ENCODE measurements around the gene SOX13. TPM values are rescaled to one million over a fixed set of nuclear protein-coding genes. Genes with fewer than 3 reads are reported as not detected.

SOX13 gene
- total RNA-seq, 1 donor from 2014 or later, result 0.78 TPM

DNA sequence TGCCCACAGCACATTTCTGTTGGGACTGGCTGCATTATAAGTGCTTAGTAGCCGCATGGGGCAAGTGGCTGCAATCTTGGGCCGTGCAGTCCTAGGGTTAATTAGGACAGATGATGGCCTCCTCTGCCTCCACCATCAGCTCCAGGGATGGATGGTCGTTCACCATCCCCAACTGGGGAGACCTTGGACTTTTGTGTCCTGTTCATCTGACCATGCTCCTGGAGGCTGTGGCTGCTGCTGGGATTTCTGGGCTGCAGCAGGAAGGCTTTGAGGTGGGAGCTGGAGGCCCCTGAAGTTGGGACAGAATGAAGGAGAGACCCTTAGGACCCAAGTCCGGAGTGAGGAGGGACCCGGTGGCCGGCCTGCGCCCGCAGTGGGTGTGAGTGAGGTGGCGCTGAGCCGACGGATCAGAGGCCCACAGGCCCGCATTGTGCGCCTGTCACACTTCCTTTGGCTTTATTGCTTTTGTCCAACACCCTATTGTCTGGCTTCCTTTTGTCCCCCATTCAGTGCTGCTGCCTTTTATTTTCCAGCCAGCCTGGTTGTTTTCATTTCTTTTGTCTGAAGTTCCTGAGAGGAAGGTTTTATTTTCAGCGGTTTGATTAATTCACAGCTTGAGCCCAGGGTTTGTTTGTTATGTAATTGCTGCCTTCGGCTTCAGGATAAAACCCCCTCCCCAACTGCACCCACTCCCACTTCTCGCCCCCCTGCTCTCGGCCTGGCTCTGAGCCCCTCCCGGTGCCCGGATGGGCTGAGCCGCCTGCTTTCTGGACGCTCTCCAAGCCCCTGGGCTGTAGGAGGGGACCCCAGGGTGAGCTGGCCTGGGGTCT lies 35.6 kb downstream of the SOX13 start:
- DNase-seq, result no peak

DNA sequence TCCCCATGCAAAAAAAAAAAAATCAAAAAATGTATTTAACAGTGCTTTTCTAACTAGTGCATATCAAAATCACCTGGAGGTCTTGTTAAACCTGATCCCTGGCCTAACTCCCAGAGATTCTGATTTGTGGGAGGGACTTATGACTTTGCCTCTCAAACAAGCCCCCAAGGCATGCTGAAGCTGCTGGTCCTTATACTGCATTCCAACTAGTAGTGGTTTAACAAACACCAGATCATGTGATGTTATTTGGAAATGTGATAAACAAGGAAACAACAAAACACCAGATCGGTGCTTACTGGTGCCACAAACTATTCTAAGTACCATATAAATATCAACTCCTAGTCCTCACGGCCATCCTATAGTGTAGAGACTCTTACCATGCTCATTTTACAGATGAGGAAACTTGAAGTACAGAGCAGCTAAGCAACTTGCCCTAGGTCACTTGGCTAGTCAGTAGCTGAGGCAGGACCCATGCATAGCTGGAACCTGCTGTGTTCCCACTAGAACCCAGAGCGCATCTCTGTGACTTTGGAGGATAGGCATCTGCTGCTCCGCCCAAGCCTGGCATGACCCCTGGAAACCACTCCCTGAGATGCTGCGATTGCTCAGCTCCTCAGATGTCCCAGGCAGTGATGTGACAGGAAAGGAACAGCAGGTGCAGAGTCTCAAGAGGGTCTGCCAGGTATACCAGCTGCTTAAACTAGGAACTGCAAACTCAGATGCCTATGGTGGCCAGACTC lies 38.1 kb downstream of the SOX13 start:
- no peak for DNase-seq

DNA sequence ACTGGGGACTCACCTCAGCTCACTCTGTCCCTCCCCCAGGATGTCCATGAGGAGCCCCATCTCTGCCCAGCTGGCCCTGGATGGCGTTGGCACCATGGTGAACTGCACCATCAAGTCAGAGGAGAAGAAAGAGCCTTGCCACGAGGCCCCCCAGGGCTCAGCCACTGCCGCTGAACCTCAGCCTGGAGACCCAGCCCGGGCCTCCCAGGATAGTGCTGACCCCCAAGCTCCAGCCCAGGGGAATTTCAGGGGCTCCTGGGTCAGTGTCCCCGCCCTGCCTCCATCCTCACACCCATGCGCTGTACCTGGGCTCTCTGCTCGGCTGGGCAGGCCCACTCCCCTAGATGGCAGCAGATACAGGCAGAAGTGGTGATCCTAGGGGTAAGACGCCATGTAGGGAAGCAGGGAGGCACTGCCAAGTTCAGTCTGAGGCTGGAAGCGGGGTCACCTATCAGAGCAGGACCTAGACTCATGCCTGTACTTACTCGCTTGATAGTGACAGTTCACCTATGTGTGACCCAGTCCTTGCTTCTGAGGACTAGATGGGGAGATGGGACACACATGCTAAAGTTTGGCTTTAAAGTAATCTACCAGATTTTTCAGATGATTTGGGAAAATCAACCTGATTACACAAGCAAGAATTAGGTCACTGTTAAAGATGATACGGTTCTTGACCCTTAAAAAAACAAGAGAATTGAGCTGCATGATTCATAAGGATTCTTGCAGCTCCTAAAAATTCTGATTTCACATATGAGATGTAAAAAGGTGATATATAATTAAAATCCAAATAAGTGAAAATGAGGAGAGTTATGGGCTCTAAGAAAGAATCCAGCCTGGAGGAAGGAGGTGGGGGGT lies 40.2 kb downstream of the SOX13 start:
- DNase-seq, result no peak

DNA sequence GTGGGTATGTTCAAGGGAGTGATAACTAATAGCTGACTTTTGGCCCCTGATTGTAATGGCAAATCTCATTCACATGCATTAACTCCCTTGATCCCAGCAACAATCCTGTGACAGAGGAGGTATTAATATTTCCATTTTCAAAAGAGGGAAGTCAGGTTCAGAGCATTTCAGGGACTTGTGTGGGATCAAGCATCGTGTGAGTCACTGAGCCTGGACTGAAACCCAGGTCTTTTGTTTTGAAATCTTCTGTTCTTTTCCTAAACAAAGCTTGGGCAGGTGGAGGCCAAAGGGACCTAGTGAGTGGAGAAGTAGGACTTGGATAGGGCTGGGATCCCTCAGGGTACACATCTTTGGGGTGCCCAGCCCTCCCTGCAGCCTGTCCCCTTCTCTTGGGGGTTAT lies 41.0 kb downstream of the SOX13 start:
- DNase-seq, result no peak

DNA sequence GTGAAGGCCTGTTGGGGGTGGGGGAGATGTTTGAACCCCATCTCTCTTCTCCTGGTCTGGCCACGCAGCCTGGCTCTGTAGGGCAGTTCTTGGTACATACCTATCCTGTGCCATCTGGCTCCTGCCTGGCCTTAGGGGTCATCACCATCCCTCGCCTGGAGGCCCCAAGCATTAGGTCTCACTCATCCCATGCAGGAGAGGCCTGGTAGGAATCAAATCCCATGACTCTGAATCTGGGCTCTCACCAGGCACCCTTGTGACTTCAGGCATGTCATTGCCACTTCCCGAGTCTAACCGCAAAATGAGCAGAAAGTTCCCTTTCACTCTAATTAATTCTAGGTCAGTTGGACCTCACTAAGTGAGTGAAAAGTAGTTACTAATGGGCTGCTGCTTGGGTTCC lies 41.7 kb downstream of the SOX13 start:
- DNase-seq, result no peak

DNA sequence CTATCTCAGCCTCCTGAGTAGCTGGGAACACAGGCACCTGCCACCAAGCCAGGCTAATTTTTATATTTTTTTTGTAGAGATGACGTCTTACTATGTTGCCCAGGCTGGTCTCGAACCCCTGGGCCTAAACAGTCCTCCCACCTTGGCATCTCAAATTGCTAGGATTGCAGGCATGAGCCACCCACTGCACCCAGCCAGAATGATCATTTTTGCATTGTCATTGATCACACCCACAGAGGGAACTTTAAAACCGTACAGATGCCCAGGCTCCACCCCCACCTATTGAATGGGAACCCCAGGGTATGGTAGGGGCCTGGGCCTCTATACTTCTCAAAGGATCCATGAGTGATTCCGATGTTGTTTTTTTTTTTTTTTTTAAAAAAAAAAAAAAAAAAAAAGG lies 42.2 kb downstream of the SOX13 start:
- DNase-seq, result no peak

DNA sequence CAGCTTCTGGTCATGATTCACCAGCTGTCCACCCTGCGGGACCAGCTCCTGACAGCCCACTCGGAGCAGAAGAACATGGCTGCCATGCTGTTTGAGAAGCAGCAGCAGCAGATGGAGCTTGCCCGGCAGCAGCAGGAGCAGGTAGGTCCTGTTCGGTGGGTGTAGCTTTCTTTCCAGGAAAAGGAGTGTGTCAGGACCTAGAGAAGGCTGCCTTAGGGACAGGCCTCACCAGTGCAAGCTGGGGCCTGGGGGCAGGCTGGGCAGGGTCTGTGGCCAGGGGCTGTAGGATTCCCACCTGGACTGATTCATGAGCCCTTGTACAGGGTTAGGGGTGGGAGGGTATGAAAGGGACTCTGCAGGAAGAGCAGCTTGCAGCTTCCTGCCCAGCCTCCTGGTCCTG lies 43.6 kb downstream of the SOX13 start:
- DNase-seq, result no peak

DNA sequence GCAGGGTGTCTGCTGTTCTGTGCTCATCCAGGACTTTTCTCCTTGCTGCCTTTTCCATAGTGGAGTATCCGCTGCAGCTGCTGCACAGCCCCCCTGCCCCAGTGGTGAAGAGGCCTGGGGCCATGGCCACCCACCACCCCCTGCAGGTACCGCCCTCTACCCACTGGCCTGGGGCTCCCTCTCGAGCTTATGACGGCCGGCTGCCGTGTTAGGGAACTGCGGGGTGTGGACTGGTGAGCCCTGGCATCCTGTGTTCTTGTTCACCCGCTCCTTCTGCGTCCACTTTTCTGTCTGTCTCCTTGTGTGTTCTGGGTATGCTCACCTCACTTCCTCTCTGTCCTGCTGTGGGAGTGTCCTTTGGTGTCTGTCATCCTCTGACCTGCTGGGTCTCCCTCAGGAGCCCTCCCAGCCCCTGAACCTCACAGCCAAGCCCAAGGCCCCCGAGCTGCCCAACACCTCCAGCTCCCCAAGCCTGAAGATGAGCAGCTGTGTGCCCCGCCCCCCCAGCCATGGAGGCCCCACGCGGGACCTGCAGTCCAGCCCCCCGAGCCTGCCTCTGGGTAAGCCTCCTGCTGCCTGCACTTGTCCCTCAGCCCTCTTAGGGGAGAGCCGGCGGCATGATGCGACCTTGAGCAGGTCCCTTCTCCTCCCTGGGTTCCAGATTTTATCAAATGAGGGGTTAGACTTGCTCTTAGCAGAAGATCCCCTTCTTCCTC lies 49.1 kb downstream of the SOX13 start:
- DNase-seq, result no peak

DNA sequence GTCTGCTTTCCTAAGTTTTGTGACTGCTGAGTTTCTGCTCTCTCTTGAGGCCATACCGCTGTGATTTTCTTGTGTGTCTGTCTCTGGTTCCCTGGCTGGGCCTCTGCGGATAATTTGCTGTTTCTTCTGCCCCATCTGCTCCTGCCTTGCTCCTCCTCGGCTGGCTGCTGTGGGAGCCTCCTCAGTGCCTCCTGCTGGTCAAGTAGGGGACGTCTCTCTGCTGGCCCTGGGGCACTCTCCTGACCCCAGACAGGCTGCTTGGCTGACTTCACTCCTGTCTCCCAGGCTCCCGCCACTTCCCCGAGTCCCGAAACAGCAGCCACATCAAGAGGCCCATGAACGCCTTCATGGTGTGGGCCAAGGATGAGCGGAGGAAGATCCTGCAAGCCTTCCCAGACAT lies 50.5 kb downstream of the SOX13 start:
- DNase-seq, result no peak

DNA sequence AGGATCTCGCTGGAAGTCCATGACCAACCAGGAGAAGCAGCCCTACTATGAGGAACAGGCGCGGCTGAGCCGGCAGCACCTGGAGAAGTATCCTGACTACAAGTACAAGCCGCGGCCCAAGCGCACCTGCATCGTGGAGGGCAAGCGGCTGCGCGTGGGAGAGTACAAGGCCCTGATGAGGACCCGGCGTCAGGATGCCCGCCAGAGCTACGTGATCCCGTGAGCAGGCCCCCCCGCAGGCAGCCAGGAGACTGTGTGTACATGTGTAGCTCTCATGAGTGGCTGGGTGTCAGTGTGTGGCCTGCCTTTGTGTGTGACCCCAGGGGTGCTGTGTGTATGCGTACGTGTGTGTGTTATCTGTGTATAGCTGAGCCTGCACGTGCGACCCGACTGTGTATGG lies 51.7 kb downstream of the SOX13 start:
- DNase-seq, result no peak

DNA sequence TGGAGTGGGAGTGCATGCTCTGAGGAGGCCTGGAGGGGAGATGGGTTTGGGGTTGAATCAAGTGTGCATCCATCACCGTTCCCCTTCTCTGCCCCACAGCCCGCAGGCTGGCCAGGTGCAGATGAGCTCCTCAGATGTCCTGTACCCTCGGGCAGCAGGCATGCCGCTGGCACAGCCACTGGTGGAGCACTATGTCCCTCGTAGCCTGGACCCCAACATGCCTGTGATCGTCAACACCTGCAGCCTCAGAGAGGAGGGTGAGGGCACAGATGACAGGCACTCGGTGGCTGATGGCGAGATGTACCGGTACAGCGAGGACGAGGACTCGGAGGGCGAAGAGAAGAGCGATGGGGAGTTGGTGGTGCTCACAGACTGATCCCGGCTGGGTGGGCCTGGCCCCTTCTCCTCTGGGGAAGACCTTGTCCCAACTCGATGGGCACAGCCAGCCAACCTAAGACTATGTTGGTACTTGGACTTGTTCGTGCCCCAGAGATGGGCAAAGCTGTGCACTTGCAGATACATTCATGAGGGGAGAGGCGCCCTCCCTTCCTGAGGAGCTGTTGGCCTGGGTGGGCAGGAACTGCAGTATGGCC lies 52.9 kb downstream of the SOX13 start:
- no peak for DNase-seq

DNA sequence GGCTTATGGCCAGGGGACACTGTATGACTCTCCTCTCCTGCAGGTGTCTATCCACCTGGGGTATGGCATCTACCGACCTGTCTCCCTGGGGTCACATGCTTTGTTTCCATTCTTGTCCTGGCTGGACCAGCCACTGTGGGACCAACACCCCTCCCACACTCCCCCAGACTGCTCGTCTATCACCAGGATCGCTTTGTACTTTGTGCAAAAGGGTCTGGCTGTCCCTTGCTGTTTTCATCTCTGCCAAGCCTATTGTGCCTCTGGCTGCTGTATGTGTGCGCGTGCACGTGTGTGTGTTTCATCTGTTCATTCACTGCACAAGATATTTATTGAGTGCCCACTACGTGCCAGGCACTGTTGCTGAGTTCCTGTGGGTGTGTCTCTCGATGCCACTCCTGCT lies 53.5 kb downstream of the SOX13 start:
- DNase-seq, result no peak

DNA sequence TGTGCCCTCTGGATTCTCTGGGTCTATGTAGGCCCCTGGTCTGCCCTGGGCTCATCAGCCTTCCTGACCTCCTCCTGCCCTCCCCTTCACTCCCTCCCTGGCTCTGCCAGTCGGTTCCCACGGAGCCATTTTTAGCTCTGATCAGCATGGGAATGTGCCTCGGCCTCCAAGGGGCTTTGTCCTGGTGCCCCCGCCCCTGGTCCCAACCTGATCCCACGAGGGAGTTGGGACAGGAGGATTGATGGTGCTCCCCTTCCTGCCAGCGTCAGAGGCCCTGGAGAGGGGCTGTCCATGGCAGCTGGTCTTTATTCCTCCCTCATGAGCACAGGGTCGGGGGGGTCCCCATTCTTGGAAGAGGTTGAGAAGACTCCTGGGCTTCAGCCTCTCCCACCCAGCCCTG lies 54.0 kb downstream of the SOX13 start:
- DNase-seq, result no peak

DNA sequence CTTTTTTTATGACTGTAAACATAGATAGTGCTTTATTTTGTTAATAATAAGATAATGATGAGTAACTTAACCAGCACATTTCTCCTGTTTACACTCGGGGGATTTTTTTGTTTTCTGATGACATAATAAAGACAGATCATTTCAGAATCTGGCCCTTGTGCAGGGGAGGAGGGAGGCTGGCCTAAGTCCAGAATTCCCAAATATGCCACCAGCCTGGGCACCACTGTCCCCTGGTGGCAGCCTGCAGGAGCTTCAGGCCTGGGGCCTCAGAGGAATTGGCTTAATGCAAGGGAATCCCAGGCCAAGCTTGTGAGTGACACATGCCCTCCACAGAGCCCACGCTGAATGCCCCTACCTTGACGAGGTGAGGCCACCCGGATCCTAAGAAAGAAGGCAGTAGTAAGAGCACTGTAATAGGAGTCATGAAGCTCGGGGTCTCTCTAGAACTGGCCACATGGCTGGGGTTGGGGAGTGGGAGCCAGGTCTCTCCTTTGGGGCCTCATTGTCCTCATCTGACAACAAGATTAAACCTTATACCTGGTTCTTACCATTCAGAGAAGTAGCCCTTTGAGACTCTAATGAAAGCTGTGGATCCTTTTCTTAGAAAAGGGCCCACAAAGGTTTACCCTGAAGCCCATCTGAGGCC lies 54.8 kb downstream of the SOX13 start:
- no peak for DNase-seq

DNA sequence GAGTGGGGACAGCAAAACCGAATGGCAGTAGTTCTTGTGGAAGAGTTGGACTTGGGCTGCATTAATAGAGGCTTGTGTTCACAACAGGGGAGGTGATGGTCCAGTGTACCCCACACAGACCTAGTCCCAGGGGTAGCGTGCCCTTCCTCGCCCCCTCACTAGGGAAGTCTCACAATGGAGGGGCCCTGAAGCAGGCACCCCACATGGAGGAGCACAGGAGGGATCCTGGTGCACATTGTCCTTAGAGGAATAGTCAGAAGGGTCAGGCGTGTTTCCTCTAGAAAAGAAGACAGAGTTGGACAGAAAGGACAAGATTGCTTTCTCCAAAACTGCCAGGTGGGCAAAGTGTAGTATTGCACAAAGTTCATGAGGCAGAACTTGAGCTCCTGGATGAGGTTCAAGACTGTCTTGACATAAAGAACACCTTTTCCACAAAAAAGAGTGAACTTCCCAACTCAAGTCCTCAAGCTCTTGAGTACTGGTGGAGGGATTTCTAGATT lies 55.6 kb downstream of the SOX13 start:
- no peak for DNase-seq

DNA sequence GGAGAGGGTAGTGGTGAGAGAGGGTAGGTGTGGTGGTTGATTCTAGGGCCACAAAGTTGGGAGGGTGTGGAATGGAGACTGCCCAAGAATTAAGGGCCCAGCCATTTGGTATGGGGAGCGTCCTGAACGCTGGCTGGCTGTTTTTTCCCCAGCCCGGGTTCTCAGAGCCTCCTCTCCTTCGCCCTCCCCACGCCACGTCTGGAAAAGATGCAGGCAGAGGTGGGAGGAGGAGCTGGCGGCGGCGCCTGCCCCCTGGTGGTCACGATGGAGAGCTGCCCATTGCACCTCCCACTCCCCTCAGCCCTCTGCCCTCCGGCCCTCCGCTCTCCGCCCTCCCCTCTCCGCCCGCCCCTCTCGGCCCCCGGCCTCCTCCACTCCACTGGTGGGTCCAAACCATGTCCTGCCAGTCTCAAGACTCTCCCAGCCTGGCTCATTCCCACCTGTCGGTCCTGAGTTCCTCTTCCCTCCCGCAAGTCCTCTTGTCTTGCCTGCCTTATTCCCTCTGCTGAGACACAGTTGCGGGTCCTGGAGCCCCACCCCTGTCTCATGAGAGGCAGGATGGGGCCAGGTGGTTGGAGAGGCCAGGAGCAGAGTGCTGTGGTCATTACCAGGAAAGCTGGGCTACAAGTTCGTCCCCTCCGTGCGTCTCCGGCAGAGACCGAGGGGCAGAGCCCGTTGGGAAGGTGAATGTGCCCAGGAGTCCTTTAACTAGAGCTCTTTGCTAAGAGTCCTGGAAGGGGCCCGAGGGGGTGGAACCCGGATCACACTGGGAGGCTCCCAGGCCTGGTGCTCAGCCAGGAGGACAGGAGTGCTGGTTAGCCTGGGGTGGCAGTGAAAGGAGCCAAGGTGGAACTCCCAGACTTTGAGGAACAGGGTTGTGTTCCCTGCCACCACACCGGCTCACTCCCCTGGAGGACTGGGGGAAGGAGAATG lies 56.3 kb downstream of the SOX13 start:
- DNase-seq, result no peak

DNA sequence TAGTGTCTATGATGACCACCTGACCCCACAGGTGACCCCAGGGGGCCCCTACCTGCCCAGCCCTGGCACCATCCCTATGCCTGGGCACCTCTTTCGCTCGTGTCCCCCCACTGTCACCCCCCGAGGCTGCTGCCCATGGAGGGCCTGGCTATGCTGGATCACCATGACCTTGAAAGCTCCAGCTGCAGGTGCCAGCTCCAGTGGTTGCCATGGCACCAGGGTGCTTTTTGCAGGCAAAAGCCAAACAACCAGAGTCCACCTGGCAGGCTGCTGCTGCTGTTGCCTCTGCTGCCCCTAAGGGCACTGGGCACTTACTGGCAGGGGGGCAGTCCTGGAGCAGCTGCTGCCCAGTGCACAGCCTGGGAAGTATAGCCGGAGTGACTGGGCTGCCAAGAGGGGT lies 57.3 kb downstream of the SOX13 start:
- DNase-seq, result no peak

DNA sequence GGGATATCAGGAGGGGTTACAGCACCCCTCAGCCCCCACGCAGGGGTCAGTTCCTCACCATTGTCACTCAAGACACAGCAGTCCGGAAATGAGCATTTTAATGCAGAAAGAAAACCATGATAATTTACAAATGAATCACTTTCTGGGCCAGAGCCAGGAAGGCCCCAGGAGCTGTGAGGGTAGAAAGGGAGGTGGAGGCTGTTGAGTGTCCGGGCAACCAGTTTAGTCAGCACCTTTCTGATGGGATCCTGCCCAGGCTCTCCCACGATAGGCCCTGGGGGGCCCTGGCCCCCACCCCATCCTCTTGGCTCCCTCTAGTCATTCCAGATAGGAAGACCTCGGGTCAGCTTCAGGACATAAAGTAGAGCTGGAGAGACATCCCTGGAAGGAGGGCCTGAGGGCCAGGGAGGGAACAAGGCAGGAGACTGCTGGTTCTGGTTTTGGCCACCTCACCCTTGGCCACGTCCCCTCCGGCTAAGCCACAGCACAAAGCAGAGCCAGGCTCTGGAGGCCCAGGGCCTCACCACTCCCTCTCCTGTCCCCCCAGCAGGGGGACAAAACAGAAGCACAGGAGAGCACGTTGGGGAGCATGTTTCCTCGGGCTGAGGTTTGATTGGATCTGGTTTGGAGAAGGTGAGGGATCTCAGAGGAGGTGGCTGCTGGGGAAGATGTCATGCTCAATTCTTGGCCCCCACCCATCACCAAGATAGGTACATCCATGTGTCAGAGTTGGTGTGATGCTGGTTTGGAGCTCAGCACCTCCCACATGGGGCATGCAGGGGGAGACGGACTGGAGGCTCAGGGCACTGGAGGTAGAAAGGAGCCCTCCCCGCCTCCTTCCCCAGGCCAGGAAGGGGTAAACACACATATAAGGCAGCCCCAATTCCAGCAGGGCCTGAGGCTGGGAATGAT lies 58.3 kb downstream of the SOX13 start:
- no peak for DNase-seq

DNA sequence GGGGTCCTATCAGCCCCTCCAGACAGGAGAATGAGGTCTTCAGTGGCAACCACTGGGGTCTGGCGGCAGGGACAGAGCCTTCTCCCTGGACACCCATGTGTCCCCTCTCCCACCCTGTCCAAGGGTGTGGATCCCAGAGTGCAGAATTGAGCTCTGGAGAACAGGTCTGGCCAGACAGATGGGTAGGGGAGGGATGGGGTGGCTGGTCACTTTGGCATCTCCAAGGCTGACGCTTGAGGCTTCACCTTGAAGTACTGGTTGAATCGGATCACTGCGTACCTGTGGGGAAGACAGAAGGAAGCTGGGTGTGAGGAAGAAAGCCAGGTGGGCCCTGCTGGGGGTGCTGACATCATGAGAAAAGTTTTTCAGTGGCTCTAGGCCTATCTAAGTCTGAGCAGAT lies 59.1 kb downstream of the SOX13 start:
- DNase-seq, result no peak

Measured in occipital lobe (tissue), 2 donors.